BLaER1 treated with 17β-estradiol and CSF1 and Interleukin-3, amounts not matched to agents 10 nM and 100 nM (cell line): ENCODE data around the gene SGPL1.
"Not testable (repeated sequence)": the region's sequence is repeated elsewhere in the genome, so short reads cannot be mapped to it uniquely, and the experiment has no call there.

ENCODE experiments used
- H3K27ac ChIP-seq, 11 experiments: shearing (Covaris generic); formaldehyde crosslinking; 2 replicates each; pipeline ENCODE4 v1.8.1; 2022
- H3K27me3 ChIP-seq, 11 experiments: shearing (Covaris generic); formaldehyde crosslinking; 2 replicates each; pipeline ENCODE4 v1.8.1; 2022
- H3K36me3 ChIP-seq, 11 experiments: shearing (Covaris generic); formaldehyde crosslinking; 2 replicates each; pipeline ENCODE4 v1.8.1; 2022
- H3K4me1 ChIP-seq, 10 experiments: shearing (Covaris generic); formaldehyde crosslinking; 2 replicates each; pipeline ENCODE4 v1.8.1; 2022
- H3K4me2 ChIP-seq, 11 experiments: shearing (Covaris generic); formaldehyde crosslinking; 2 replicates each; pipeline ENCODE4 v1.8.1; 2022
- H3K4me3 ChIP-seq, 10 experiments: shearing (Covaris generic); formaldehyde crosslinking; 2 replicates each; pipeline ENCODE4 v1.8.1; 2022
- H3K9ac ChIP-seq, 11 experiments: shearing (Covaris generic); formaldehyde crosslinking; 2 replicates each; pipeline ENCODE4 v1.8.1; 2022
- H3K9me3 ChIP-seq, 11 experiments: shearing (Covaris generic); formaldehyde crosslinking; replicated peaks in 1 of 11; 2 replicates each; pipeline ENCODE4 v1.8.1; 2022
- H4K20me1 ChIP-seq, 11 experiments: shearing (Covaris generic); formaldehyde crosslinking; 2 replicates each; pipeline ENCODE4 v1.8.1; 2022
- Cebpa-rat ChIP-seq, 11 experiments: shearing (Covaris generic); IDR thresholded peaks; 2 replicates each; pipeline ENCODE4 v1.8.1; 2022

SGPL1 gene

DNA sequence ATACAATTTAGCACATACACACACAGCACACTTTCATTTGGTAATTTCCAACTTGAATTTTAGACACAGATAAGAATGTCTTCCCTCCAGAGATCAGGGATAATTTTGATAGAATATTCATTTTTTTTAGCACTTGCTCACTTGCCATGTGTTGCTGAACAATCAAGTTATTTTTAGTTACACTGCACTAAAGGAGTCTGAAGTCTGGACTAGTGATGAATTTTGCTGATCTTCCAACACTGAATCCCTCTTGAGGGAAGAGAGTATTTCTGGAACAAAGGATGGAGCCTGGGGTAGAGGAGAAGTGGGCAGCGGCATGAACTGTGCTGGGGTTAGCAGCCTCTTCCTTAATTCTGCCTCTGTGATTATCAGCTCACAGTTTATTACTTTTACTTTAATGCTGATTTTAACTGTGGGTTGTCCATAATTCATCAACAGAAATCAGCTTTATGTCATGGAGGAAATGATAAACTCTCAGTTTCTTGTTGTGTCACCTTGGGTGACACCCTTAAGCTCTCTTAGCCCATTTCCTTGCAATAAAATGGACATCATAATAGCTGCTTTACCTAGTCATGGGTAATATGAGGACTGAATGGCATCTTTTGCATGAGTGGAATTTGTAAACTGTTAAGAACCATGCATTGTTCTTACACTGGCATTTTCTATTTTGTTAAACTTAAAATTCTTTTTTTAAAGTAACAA is 32.1 kb downstream of the SGPL1 start:
- no peak for TF ChIP-seq Cebpa-rat (IDR thresholded peaks at IDR 0.05)
- Histone ChIP-seq H3K9ac (no peak overlapping the region), H3K4me3 (no peak overlapping the region), H3K27me3 (peaks cover 0 to 44% (median 0%) of the 10 kb centered on the region in 11 experiments; a peak in 4 of 22 replicates), H3K27ac (no peak overlapping the region), H4K20me1 (peaks cover 0 to 74% (median 17%) of the 10 kb centered on the region in 11 experiments; a peak in 13 of 22 replicates), H3K36me3 (peaks cover 38 to 91% (median 67%) of the 10 kb centered on the region in 11 experiments), H3K9me3 (no peaks in the 10 kb centered on the region), H3K4me2 (peak overlapping the region in 1 of 11 experiments; percentile 26; a peak in 1 of 22 replicates), H3K4me1 (peaks cover 0 to 7% (median 0%) of the 10 kb centered on the region in 10 experiments; a peak in 2 of 20 replicates)

DNA sequence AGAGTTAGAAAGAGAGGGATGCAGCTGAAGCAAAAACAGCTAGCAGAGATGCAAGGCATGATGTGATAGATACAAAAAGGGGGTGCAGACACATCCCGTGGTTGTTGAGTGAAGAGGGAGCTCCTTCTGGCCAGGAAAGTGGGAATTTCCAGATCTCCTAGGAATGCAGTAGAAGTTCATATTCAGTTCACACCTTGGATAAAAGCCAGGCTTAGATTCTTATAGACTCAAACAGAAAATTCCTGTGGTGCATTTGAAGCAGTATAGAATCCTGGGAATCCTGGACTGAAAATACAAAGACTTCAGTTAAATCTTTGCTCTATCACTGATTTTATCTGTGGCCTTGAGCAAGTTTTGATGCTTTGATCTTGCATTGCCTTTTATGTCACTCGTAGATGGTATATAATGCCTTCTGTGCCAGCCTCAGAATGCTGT is 33.9 kb downstream of the SGPL1 start:
- no peak overlapping the region for H3K9ac ChIP-seq
- H3K4me2 ChIP-seq: no peak overlapping the region
- no peak overlapping the region for H3K27ac ChIP-seq

DNA sequence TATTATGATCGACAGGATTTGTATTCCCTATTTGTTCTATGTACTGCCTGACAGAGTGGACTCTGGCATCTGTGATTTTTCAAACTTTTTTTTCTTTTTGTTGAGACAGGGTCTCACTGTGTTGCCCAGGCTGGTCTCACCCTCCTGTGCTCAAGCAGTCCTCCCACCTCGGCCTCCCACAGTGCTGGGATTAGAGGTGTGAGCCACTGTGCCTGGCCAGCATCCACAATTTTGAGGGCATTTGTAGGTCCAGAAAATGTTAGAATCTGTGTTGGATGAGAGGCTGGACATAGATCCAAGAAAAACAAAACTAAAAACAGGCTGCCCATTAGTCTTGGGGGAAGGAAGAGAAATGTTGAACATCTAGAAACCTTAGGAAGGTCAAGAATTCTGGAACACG is 34.3 kb downstream of the SGPL1 start:
- H4K20me1 ChIP-seq: peaks cover 0 to 62% (median 4%) of the 10 kb centered on the region in 11 experiments; a peak in 8 of 22 replicates
- H3K4me1 ChIP-seq: peaks cover 0 to 7% (median 0%) of the 10 kb centered on the region in 10 experiments; a peak in 2 of 20 replicates
- no peak overlapping the region for H3K27ac ChIP-seq
- H3K4me2 ChIP-seq: no peak overlapping the region
- no peak overlapping the region for H3K9ac ChIP-seq
- no peaks in the 10 kb centered on the region for H3K9me3 ChIP-seq
- peaks cover 38 to 91% (median 80%) of the 10 kb centered on the region in 11 experiments for H3K36me3 ChIP-seq
- no peak overlapping the region for H3K4me3 ChIP-seq
- no peak for TF ChIP-seq Cebpa-rat (IDR thresholded peaks at IDR 0.05)
- H3K27me3 ChIP-seq: peaks cover 0 to 26% (median 0%) of the 10 kb centered on the region in 11 experiments; a peak in 3 of 22 replicates

More for the DNA sequence above, 33.9 kb downstream of the SGPL1 start:
- Histone ChIP-seq H3K4me1 (peaks cover 0 to 7% (median 0%) of the 10 kb centered on the region in 10 experiments; a peak in 2 of 20 replicates), H3K36me3 (peaks cover 37 to 91% (median 80%) of the 10 kb centered on the region in 11 experiments), H3K27me3 (peaks cover 0 to 28% (median 0%) of the 10 kb centered on the region in 11 experiments; a peak in 4 of 22 replicates), H3K9me3 (no peaks in the 10 kb centered on the region), H3K4me3 (no peak overlapping the region), H4K20me1 (peaks cover 0 to 67% (median 5%) of the 10 kb centered on the region in 11 experiments; a peak in 9 of 22 replicates)
- no peak for TF ChIP-seq Cebpa-rat (IDR thresholded peaks at IDR 0.05)

DNA sequence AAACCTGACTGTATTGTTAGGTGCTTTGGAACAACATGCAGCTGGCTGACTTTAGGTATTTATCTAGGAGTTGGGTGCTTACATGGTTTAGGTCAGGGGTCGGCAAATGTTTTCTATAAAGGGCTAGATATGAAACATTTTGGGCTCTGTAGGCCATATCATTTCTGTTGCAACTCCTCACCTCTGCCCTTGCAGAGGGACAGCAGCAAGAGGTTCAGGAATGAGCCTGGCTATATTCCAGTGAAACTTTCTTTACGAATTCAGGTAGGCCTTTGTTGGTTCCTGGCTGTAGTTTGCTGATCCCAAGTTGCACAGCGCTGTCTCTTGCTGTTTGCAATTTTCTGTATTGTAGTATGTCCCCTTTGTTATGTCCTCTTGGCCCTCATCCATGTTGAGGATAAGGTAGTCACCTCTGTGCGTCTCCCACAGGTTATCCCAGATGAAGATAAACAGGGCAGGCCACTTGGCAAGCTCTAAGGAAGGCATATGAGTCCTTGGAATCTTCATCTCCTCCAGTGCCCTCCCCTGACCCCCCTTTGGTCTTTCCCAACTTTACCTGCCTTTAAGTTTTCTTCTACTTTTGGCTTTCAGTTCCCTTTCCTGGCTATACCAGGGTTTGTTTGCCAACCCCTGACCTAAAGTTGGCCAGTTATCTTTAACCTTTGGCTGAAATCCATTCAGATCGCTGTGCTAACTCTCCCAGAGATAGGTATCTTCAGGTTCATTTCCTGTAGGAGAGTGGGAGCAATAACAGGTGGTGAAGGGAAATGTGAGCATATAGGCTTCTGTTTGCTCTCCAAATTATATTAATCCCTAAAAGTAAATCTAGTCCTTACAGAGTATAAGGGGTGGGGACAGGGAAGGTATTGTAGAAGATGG is 36.1 kb downstream of the SGPL1 start:
- no peak for TF ChIP-seq Cebpa-rat (IDR thresholded peaks at IDR 0.05)
- peaks cover 0 to 57% (median 0%) of the 10 kb centered on the region in 11 experiments; a peak in 7 of 22 replicates for H4K20me1 ChIP-seq
- peaks cover 0 to 16% (median 0%) of the 10 kb centered on the region in 11 experiments; a peak in 2 of 22 replicates for H3K27me3 ChIP-seq
- no peaks in the 10 kb centered on the region for H3K9me3 ChIP-seq
- H3K9ac ChIP-seq: no peak overlapping the region
- H3K4me2 ChIP-seq: no peak overlapping the region
- H3K4me3 ChIP-seq: no peak overlapping the region
- H3K36me3 ChIP-seq: peaks cover 47 to 89% (median 80%) of the 10 kb centered on the region in 11 experiments
- no peak overlapping the region for H3K27ac ChIP-seq
- H3K4me1 ChIP-seq: peaks cover 0 to 12% (median 0%) of the 10 kb centered on the region in 10 experiments; a peak in 3 of 20 replicates

DNA sequence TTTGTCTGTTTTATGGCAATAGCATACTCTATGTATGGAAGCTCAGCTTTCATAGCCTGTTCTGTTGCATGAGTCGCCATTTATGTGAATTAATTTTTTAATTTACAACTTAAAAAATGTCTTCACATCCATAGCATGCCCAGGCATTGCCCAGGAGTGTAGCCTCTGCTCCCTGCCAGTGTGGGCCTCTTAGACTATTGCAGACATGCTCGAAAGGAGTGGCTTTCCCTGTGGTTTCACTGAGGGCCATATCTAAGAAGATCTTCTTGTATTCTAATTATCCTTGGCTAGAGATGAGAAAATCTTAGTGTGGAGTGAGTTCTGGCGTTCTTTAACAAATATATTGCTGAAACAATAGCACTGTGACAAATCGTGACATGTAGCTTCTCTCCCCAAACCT is 37.3 kb downstream of the SGPL1 start:
- TF ChIP-seq Cebpa-rat (IDR thresholded peaks at IDR 0.05): no peak
- Histone ChIP-seq H3K9ac (no peak overlapping the region), H3K4me1 (peaks cover 0 to 6% (median 0%) of the 10 kb centered on the region in 10 experiments; a peak in 3 of 20 replicates), H4K20me1 (peaks cover 0 to 54% (median 0%) of the 10 kb centered on the region in 11 experiments; a peak in 7 of 22 replicates), H3K4me2 (no peak overlapping the region), H3K27me3 (peaks cover 0 to 16% (median 0%) of the 10 kb centered on the region in 11 experiments; a peak in 2 of 22 replicates), H3K36me3 (peaks cover 58 to 92% (median 85%) of the 10 kb centered on the region in 11 experiments), H3K9me3 (no peaks in the 10 kb centered on the region), H3K27ac (no peak overlapping the region), H3K4me3 (no peak overlapping the region)

DNA sequence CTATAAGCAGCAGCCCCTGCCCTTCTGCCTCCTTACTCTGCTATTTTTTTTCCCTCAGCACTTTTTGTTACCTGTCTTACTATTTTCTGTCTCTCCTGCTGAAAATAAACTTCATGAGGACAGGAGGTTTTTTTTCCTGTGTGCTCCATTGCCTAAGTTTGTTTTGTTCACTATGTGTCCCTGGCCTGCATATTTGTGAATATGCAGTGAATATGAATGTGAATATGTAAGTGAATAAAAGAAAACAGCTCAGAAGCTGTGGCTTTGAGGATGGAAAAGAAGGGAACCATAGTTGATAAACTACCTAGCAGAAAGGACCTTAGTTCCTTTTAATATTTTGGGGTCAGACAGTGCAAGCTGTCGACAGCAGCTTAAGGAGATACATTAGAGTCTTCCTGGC is 37.7 kb downstream of the SGPL1 start:
- no peak for TF ChIP-seq Cebpa-rat (IDR thresholded peaks at IDR 0.05)
- peaks cover 62 to 95% (median 89%) of the 10 kb centered on the region in 11 experiments for H3K36me3 ChIP-seq
- H3K9me3 ChIP-seq: no peaks in the 10 kb centered on the region
- H3K27me3 ChIP-seq: peaks cover 0 to 16% (median 0%) of the 10 kb centered on the region in 11 experiments; a peak in 2 of 22 replicates
- no peak overlapping the region for H3K4me2 ChIP-seq
- peaks cover 0 to 5% (median 0%) of the 10 kb centered on the region in 10 experiments; a peak in 2 of 20 replicates for H3K4me1 ChIP-seq
- no peak overlapping the region for H3K9ac ChIP-seq
- H4K20me1 ChIP-seq: peaks cover 0 to 53% (median 0%) of the 10 kb centered on the region in 11 experiments; a peak in 6 of 22 replicates
- no peak overlapping the region for H3K4me3 ChIP-seq
- no peak overlapping the region for H3K27ac ChIP-seq

DNA sequence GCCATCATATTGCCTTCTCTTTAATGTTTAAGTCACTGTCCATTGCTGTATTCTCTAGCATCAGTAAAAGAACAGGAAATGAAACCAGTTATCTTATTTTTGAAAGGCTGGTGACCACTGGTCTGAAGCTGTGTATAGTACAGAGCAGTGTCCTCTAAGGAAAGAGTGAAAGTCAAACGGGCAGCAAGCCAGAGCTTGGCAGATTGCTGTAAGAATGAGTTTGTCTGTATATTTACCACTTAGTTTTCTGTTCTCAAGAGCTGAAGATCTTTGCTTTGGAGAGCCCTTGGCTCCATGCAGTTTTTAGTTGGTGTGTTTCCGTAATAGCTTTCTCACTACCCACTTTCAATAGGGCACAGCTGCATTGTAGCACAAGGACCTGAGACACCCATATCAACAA is 40.7 kb downstream of the SGPL1 start:
- Histone ChIP-seq H3K9ac (no peak overlapping the region), H3K4me1 (peaks cover 0 to 5% (median 0%) of the 10 kb centered on the region in 10 experiments; a peak in 2 of 20 replicates), H3K4me3 (no peak overlapping the region), H3K9me3 (peaks cover 0 to 4% (median under 1%) of the 10 kb centered on the region in 11 experiments; a peak in 6 of 22 replicates), H3K27ac (no peak overlapping the region), H3K27me3 (peaks cover 0 to 5% (median 0%) of the 10 kb centered on the region in 11 experiments; a peak in 2 of 22 replicates), H3K36me3 (peaks cover 75 to 100% (median 92%) of the 10 kb centered on the region in 11 experiments), H3K4me2 (no peak overlapping the region), H4K20me1 (peaks cover 0 to 31% (median 0%) of the 10 kb centered on the region in 11 experiments; a peak in 4 of 22 replicates)
- no peak for TF ChIP-seq Cebpa-rat (IDR thresholded peaks at IDR 0.05)

DNA sequence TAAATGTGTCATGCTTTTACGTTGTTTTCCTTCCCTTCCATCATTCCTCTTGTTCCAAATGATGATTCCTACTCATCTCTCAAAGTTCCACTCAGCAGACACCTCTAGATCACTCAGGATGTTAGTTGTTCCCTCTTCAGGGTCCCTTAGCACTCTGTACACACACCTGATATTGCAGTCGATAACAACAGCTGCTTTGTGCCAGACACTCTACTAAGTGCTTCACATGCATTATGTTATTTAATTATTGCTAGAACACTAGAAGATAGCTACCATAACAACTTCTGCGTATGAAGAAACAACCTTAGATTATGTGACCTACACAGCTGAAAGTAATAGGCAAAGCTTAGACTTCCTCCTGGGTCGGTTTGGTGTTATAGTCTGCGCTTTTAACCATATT is 43.0 kb downstream of the SGPL1 start:
- H4K20me1 ChIP-seq: peaks cover 0 to 8% (median 0%) of the 10 kb centered on the region in 11 experiments; a peak in 2 of 22 replicates
- no peak overlapping the region for H3K4me2 ChIP-seq
- no peak overlapping the region for H3K9ac ChIP-seq
- H3K27ac ChIP-seq: no peak overlapping the region
- peaks cover 0 to 5% (median 0%) of the 10 kb centered on the region in 11 experiments; a peak in 1 of 22 replicates for H3K27me3 ChIP-seq
- peaks cover 0 to 10% (median 5%) of the 10 kb centered on the region in 11 experiments; a peak in 7 of 22 replicates for H3K9me3 ChIP-seq
- H3K4me3 ChIP-seq: no peak overlapping the region
- TF ChIP-seq Cebpa-rat (IDR thresholded peaks at IDR 0.05): no peak
- H3K36me3 ChIP-seq: peaks cover 65 to 98% (median 87%) of the 10 kb centered on the region in 11 experiments
- H3K4me1 ChIP-seq: peaks cover 0 to 5% (median 0%) of the 10 kb centered on the region in 10 experiments; a peak in 2 of 20 replicates

DNA sequence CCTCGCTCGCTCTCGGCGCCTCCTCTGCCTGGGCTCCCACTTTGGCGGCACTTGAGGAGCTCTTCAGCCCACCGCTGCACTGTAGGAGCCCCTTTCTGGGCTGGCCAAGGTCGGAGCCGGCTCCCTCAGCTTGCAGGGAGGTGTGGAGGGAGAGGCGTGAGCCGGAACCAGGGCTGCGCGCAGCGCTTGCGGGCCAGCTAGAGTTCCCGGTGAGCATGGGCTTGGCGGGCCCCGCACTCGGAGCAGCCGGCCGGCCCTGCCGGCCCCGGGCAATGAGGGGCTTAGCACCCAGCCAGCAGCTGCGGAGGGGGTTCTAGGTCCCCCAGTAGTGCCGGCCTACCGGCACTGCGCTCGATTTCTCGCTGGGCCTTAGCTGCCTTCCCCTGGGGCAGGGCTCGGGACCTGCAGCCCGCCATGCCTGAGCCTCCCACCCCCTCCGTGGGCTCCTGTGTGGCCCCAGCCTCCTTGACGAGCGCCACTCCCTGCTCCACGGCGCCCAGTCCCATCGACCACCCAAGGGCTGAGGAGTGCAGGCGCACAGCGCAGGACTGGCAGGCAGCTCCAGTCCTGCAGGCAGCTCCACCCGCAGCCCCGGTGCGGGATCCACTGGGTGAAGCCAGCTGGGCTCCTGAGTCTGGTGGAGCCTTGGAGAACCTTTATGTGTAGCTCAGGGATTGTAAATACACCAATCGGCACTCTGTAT is 45.9 kb downstream of the SGPL1 start:
- Histone ChIP-seq H3K36me3 (peaks cover 50 to 71% (median 62%) of the 10 kb centered on the region in 11 experiments), H3K4me1 (peaks cover 6 to 29% (median 13%) of the 10 kb centered on the region in 10 experiments), H3K9me3 (peaks cover 0 to 10% (median 5%) of the 10 kb centered on the region in 11 experiments; a peak in 7 of 22 replicates)
- not testable (repeated sequence) for H3K27ac ChIP-seq, H3K4me2 ChIP-seq, H3K4me3 ChIP-seq, H3K9ac ChIP-seq, H3K27me3 ChIP-seq, H4K20me1 ChIP-seq
